ENCODE measurements around the gene FHIT. TPM values are rescaled to one million over a fixed set of nuclear protein-coding genes. Genes with fewer than 3 reads are reported as not detected.
"Not testable (repeated sequence)": the region's sequence is repeated elsewhere in the genome, so short reads cannot be mapped to it uniquely, and the experiment has no call there.

Gene FHIT
- total RNA-seq, 1 donor from 2014 or later: 16.1 TPM

- Mint-ChIP-seq H3K36me3 (ENCODE audit: insufficient read depth) (no peaks in the 10 kb centered on the region), H3K4me3 (ENCODE audit: low read depth) (no peak overlapping the region), H3K27ac (no peak overlapping the region), H3K4me1 (ENCODE audit: low read depth) (peaks cover 7% of the 10 kb centered on the region), H3K9me3 (ENCODE audit: low read depth) (no peaks in the 10 kb centered on the region), H3K27me3 (no peaks in the 10 kb centered on the region)
- DNase-seq (ENCODE audit: low spot score, unreplicated experiment): no peak
- TF ChIP-seq, protein P1, sequence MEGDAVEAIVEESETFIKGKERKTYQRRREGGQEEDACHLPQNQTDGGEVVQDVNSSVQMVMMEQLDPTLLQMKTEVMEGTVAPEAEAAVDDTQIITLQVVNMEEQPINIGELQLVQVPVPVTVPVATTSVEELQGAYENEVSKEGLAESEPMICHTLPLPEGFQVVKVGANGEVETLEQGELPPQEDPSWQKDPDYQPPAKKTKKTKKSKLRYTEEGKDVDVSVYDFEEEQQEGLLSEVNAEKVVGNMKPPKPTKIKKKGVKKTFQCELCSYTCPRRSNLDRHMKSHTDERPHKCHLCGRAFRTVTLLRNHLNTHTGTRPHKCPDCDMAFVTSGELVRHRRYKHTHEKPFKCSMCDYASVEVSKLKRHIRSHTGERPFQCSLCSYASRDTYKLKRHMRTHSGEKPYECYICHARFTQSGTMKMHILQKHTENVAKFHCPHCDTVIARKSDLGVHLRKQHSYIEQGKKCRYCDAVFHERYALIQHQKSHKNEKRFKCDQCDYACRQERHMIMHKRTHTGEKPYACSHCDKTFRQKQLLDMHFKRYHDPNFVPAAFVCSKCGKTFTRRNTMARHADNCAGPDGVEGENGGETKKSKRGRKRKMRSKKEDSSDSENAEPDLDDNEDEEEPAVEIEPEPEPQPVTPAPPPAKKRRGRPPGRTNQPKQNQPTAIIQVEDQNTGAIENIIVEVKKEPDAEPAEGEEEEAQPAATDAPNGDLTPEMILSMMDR (IDR thresholded peaks at IDR 0.05; ENCODE audit: unreplicated experiment): no peak
Observed at GRCh38 chr3:61192222-61192621, 59.0 kb downstream of the FHIT start.

DNA sequence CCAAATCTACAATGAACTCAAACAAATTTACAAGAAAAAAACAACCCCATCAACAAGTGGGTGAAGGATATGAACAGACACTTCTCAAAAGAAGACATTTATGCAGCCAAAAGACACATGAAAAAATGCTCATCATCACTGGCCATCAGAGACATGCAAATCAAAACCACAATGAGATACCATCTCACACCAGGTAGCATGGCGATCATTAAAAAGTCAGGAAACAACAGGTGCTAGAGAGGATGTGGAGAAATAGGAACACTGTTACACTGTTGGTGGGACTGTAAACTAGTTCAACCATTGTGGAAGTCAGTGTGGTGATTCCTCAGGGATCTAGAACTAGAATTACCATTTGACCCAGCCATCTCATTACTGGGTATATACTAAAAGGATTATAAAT is 61.0 kb downstream of the FHIT start:
- peaks cover 17% of the 10 kb centered on the region for H3K4me1 Mint-ChIP-seq (ENCODE audit: low read depth)
- not testable (repeated sequence) for DNase-seq (ENCODE audit: low spot score, unreplicated experiment); H3K9me3 Mint-ChIP-seq (ENCODE audit: low read depth); H3K27ac Mint-ChIP-seq; H3K27me3 Mint-ChIP-seq; H3K36me3 Mint-ChIP-seq (ENCODE audit: insufficient read depth); H3K4me3 Mint-ChIP-seq (ENCODE audit: low read depth)

- no peak overlapping the region for H3K4me3 Mint-ChIP-seq (ENCODE audit: low read depth)
- H3K4me1 Mint-ChIP-seq (ENCODE audit: low read depth): peaks cover 20% of the 10 kb centered on the region
- no peaks in the 10 kb centered on the region for H3K27me3 Mint-ChIP-seq
- H3K36me3 Mint-ChIP-seq (ENCODE audit: insufficient read depth): no peaks in the 10 kb centered on the region
- no peak overlapping the region for H3K27ac Mint-ChIP-seq
- no peaks in the 10 kb centered on the region for H3K9me3 Mint-ChIP-seq (ENCODE audit: low read depth)
- TF ChIP-seq, protein P1 (IDR thresholded peaks at IDR 0.05; ENCODE audit: unreplicated experiment): no peak
- DNase-seq (ENCODE audit: low spot score, unreplicated experiment): no peak
Observed at GRCh38 chr3:61186030-61186429, 65.2 kb downstream of the FHIT start.

DNA sequence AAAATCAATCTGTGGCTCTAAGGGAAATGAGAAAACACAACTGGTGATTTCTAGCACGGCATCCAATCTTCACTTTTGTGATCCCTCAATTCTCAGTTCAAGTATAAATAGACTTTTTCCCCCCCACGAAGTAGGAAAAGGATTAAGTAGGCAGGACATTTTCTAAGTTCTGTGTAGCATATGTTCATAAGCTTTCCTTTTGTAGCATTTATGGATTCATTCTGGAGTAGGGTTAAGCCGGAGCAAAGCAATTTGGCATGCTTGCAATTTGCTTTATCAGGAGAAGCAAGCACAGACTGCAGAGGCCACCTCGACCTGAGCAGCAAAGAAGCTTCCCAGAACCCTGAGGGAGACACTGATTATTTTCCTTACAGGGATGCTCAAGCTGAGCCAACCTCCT is 66.3 kb downstream of the FHIT start:
- Mint-ChIP-seq H3K36me3 (ENCODE audit: insufficient read depth) (no peaks in the 10 kb centered on the region), H3K4me1 (ENCODE audit: low read depth) (peaks cover 20% of the 10 kb centered on the region), H3K27ac (no peak overlapping the region), H3K4me3 (ENCODE audit: low read depth) (no peak overlapping the region), H3K27me3 (no peaks in the 10 kb centered on the region), H3K9me3 (ENCODE audit: low read depth) (no peaks in the 10 kb centered on the region)
- DNase-seq (ENCODE audit: low spot score, unreplicated experiment): no peak
- TF ChIP-seq, protein P1 (IDR thresholded peaks at IDR 0.05; ENCODE audit: unreplicated experiment): no peak

DNA sequence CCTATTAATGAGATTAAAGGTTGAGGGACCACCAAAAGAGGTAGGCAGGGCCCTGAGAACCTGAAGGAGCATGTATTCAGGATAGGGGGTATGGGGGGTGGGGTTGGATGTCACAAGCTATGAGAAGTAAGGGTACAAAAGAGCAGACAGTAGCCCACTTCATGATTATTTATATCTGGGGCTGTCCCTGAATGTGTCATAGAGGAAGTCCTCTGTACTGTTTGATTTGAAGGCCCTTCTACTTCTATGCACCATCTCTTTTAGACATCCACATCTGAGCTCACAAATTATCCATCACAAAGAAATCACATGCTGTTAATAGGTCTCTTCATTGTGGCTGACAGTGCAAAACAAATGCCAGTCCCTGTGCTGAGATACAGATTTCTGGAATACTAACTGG is 68.6 kb downstream of the FHIT start:
- no peaks in the 10 kb centered on the region for H3K36me3 Mint-ChIP-seq (ENCODE audit: insufficient read depth)
- H3K4me1 Mint-ChIP-seq (ENCODE audit: low read depth): peaks cover 20% of the 10 kb centered on the region
- no peak overlapping the region for H3K4me3 Mint-ChIP-seq (ENCODE audit: low read depth)
- DNase-seq (ENCODE audit: low spot score, unreplicated experiment): no peak
- H3K27me3 Mint-ChIP-seq: no peaks in the 10 kb centered on the region
- no peaks in the 10 kb centered on the region for H3K9me3 Mint-ChIP-seq (ENCODE audit: low read depth)
- TF ChIP-seq, protein P1 (IDR thresholded peaks at IDR 0.05; ENCODE audit: unreplicated experiment): no peak
- H3K27ac Mint-ChIP-seq: no peak overlapping the region

DNA sequence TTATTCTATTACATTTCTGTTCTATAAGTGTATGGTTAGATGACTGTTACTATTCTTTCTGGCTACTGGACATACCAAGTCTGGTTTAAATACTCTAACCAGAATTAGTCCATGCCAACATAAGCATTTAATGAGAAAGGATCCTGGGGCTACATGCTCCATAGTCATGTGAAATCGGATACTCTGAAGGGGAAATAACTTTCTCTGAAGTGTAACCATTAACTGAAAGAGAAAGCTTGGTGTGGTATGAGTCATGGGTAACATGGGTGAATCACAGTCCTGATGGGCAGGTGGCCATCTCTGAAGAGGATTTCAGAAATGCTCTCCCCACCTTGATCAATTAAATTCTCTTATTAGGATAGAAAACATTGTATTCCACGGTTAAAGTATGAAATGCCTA is 69.4 kb downstream of the FHIT start:
- H3K36me3 Mint-ChIP-seq (ENCODE audit: insufficient read depth): no peaks in the 10 kb centered on the region
- peaks cover 15% of the 10 kb centered on the region for H3K4me1 Mint-ChIP-seq (ENCODE audit: low read depth)
- TF ChIP-seq, protein P1 (IDR thresholded peaks at IDR 0.05; ENCODE audit: unreplicated experiment): no peak

More for the DNA sequence above, 69.4 kb downstream of the FHIT start:
- H3K9me3 Mint-ChIP-seq (ENCODE audit: low read depth): no peaks in the 10 kb centered on the region
- no peak overlapping the region for H3K4me3 Mint-ChIP-seq (ENCODE audit: low read depth)
- H3K27ac Mint-ChIP-seq: no peak overlapping the region
- H3K27me3 Mint-ChIP-seq: no peaks in the 10 kb centered on the region
- no peak for DNase-seq (ENCODE audit: low spot score, unreplicated experiment)
